Gastroesophageal sphincter (tissue), 4 donors: ENCODE data around the gene PLAA. TPM values are rescaled to one million over a fixed set of nuclear protein-coding genes. Genes with fewer than 3 reads are reported as not detected.
A peak's percentile ranks its signal among the peaks of the same experiment; 100 is the strongest.

Experiments
- ATAC-seq: fragments of 150-250 bp; one replicate; pipeline ENCODE4 v1.9.1; 2016; ENCODE audit warnings: mild to moderate bottlenecking, moderate library complexity
- H3K27ac ChIP-seq, 4 donors: fragments of 200-600 bp; sonication (generic) in 3 of 4; 1 replicate in 3 of 4; 2 replicates in 1 of 4; pipeline ENCODE4 v1.5.1; 2016 to 2019
- H3K27me3 ChIP-seq: fragments of 200-600 bp; sonication (generic); one replicate; pipeline ENCODE4 v1.5.1; 2019
- H3K36me3 ChIP-seq, 2 donors: fragments of 200-600 bp; sonication (generic); one replicate each; pipeline ENCODE4 v1.5.1; 2019; ENCODE audit warnings: control low read depth in 1 of 2
- H3K4me1 ChIP-seq, 3 donors: fragments of 200-600 bp; sonication (generic); 1 replicate in 2 of 3; 2 replicates in 1 of 3; pipeline ENCODE4 v1.5.1; 2016 to 2019; ENCODE audit warnings: control low read depth in 2 of 3
- H3K4me3 ChIP-seq, 2 donors: fragments of 200-600 bp; sonication (generic); one replicate each; pipeline ENCODE4 v1.5.1; 2019; ENCODE audit warnings: mild to moderate bottlenecking in 1 of 2, moderate library complexity in 1 of 2
- H3K9me3 ChIP-seq, 3 donors: fragments of 200-600 bp; sonication (generic); one replicate each; pipeline ENCODE4 v1.5.1; 2017 to 2019; ENCODE audit warnings: control low read depth in 2 of 3
- CTCF ChIP-seq, 4 experiments: fragments of 200-600 bp in 2 of 4; fragments of 450-650 bp in 2 of 4; sonication (generic) in 1 of 4; IDR thresholded peaks; one replicate each; pipeline ENCODE4 v1.5.1; 2017 to 2019; ENCODE audit warnings: antibody characterized with exemption in 4 of 4, mild to moderate bottlenecking in 2 of 4, moderate library complexity in 2 of 4
- EP300 ChIP-seq: sonication (generic); formaldehyde crosslinking; IDR thresholded peaks from one replicate; pipeline ENCODE4 v1.6.1; 2017; ENCODE audit warnings: antibody characterized with exemption, mild to moderate bottlenecking
- POLR2A ChIP-seq, 2 donors: fragments of 450-650 bp; IDR thresholded peaks; one replicate each; pipeline ENCODE4 v1.6.1; 2017; ENCODE audit warnings: antibody characterized with exemption in 2 of 2, mild to moderate bottlenecking in 2 of 2, moderate library complexity in 1 of 2
- POLR2AphosphoS5 ChIP-seq: sonication (generic); formaldehyde crosslinking; IDR thresholded peaks from one replicate; pipeline ENCODE4 v1.6.1; 2017; ENCODE audit warnings: antibody characterized with exemption
- WGBS, 2 donors: methylation state at CpG; one replicate each; pipeline ENCODE4 v1.1.5; 2018; ENCODE audit warnings: low coverage in 1 of 2; 5-methylcytosine and 5-hydroxymethylcytosine counted together
- total RNA-seq, 4 donors: library from RNA; depleted of rRNA; stranded (reverse); fragments of >200 nt; gene quantifications; one replicate each; pipeline ENCODE4 v1.1.0, GENCODE V29; 2016

Gene PLAA
- total RNA-seq, 4 donors from 2014 or later: 24.7 to 35.0 (median 32.7) TPM

GRCh38 chr9:26974927-26975326, 27.9 kb upstream of the PLAA start:
- no peaks in the 10 kb centered on the region for H3K27me3 ChIP-seq
- no peaks in the 10 kb centered on the region for H3K4me1 ChIP-seq
- no peak for ATAC-seq
- 40 to 83% methylated on average over 1 to 4 of the region's 4 CpGs for WGBS, 2 donors
- no peak overlapping the region for H3K4me3 ChIP-seq
- H3K36me3 ChIP-seq: peaks cover 0 to 20% of the 10 kb centered on the region in 2 donors
- TF ChIP-seq POLR2A (IDR thresholded peaks at IDR 0.05): no peak
- no peak for TF ChIP-seq EP300
- TF ChIP-seq CTCF (IDR thresholded peaks at IDR 0.05): no peak
- TF ChIP-seq POLR2AphosphoS5: no peak
- H3K27ac ChIP-seq: no peak overlapping the region
- H3K9me3 ChIP-seq: no peaks in the 10 kb centered on the region

- 75 to 96% methylated on average over 1 to 5 of the region's 5 CpGs for WGBS, 2 donors
- Histone ChIP-seq H3K4me1 (no peaks in the 10 kb centered on the region), H3K27ac (no peak overlapping the region), H3K4me3 (no peak overlapping the region), H3K36me3 (peaks cover 0 to 17% of the 10 kb centered on the region in 2 donors), H3K9me3 (no peaks in the 10 kb centered on the region), H3K27me3 (no peaks in the 10 kb centered on the region)
- TF ChIP-seq POLR2AphosphoS5 (no peak), EP300 (no peak), POLR2A (IDR thresholded peaks at IDR 0.05) (no peak), CTCF (IDR thresholded peaks at IDR 0.05) (no peak)
- no peak for ATAC-seq
Measured at GRCh38 chr9:26973989-26974388, 26.9 kb upstream of the PLAA start.

GRCh38 chr9:26971721-26972120, 24.7 kb upstream of the PLAA start:
- no peaks in the 10 kb centered on the region for H3K27me3 ChIP-seq
- 91 to 93% methylated on average over 1 of the region's 1 CpG for WGBS, 2 donors
- TF ChIP-seq CTCF (IDR thresholded peaks at IDR 0.05): no peak
- no peak for TF ChIP-seq POLR2AphosphoS5
- no peak for TF ChIP-seq POLR2A (IDR thresholded peaks at IDR 0.05)
- TF ChIP-seq EP300: no peak
- no peaks in the 10 kb centered on the region for H3K4me1 ChIP-seq
- ATAC-seq: no peak
- peaks cover 0 to 5% (median 0%) of the 10 kb centered on the region in 3 donors for H3K9me3 ChIP-seq
- peaks cover 0 to 10% of the 10 kb centered on the region in 2 donors for H3K36me3 ChIP-seq
- no peak overlapping the region for H3K4me3 ChIP-seq
- no peak overlapping the region for H3K27ac ChIP-seq

- no peak for ATAC-seq
- H3K9me3 ChIP-seq: no peaks in the 10 kb centered on the region
- TF ChIP-seq EP300 (no peak), POLR2AphosphoS5 (no peak), CTCF (IDR thresholded peaks at IDR 0.05) (no peak), POLR2A (IDR thresholded peaks at IDR 0.05) (no peak)
- H3K27ac ChIP-seq: peak overlapping the region; percentile 86 to 97 (median 92)
- no peaks in the 10 kb centered on the region for H3K27me3 ChIP-seq
- H3K36me3 ChIP-seq: no peaks in the 10 kb centered on the region
- H3K4me3 ChIP-seq: peak overlapping the region; percentile 60 to 66
- H3K4me1 ChIP-seq: peaks cover 3 to 21% (median 5%) of the 10 kb centered on the region in 3 donors
- WGBS, 2 donors: 8 to 22% methylated on average over 5 of the region's 6 CpGs
Measured at GRCh38 chr9:26956860-26957233, 9.8 kb upstream of the PLAA start.
